Measurements from ENCODE around the gene ZMPSTE24.
"Not testable (repeated sequence)": the region's sequence is repeated elsewhere in the genome, so short reads cannot be mapped to it uniquely, and the experiment has no call there.

Gene ZMPSTE24

DNA sequence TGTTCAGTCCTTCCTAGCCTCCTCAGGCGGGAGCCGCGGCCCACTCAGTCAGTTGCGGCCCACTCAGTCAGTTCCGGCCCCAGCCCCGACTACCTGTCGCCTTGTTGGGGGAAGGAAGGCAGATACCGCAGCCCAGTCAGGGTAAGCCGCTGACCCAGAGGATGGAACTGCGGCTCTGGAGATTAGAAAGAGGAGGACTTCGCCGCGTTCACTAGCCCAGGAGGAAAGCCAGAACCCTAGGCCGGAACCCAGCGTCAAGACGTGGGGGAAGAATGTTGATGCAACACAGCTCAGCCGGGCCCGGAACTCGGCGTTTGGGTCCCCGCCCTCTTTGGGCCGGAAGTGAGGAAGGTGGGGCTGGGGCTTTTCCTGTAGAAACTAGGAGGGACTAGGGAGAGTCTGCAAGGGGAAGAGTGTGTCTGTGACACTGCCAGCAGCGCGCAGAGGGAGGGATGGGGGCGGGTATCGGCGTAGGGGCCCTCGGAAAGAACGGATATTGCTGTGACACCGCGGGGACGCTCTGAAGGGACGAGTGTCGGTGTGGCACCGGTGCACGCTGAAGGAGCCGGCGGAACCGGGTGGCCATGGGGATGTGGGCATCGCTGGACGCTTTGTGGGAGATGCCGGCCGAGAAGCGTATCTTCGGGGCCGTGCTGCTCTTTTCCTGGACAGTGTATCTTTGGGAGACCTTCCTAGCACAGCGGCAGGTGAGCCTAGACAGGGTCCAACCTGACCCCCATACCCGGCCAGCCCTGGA is at the start of gene ZMPSTE24:
Gene ZMPSTE24, plus strand, starts transcription at position 549 of the 757 bp plus-strand sequence. Its CDS starts 36 bp downstream, at position 585.
- DNase-seq = peak; percentile 96

DNA sequence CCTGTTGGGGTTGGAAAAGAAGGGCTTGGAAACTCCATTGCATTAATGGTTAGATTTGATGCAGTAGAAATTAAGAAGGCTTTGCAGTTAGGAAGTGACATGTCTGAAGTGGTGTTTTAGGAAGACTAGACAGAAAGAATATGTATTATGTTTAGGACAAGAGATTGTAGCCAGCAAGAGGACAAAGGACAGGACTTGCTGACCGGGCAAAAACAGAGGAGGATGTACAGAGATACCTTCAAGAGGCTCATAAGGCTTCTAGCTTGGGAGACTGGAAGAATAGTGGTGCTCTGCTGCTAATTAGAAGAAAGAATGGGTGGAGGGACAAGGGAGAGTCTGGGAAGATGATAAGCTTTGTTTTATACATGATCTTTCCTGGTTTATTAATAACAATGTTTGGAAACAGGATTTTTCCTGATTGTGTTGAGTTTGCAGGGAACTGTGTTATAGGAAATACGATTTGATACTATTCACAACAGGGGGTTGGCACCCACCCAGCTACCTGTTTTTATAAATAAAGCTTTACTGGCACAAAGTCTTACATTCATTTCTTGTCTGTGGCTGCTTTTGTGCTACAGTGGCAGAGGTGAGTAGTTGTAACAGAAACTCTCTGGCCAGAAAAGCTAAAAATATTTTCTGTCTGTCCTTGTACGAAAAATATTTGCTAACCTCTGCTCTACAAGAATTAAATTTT is 47.4 kb upstream of the ZMPSTE24 start:
- DNase-seq = no peak

- DNase-seq = no peak
Measured at GRCh38 chr1:40218333-40218732, 39.7 kb upstream of the ZMPSTE24 start.

DNA sequence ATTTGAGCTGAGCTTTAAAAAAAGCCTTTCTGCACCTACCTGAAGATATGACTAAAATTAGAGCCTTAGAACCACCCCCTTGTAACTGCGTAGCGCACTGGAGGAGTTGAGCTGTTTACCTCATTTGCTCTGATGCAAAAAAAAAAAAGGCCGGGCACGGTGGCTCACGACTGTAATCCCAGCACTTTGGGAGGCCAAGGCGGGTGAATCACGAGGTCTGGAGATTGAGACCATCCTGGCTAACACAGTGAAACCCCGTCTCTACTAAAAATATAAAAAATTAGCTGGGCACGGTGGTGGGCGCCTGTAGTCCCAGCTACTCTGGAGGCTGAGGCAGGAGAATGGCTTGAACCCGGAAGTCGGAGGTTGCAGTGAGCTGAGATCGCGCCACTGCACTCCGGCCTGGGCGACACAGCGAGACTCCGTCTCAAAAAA is 36.5 kb upstream of the ZMPSTE24 start:
- not testable (repeated sequence) for DNase-seq

DNA sequence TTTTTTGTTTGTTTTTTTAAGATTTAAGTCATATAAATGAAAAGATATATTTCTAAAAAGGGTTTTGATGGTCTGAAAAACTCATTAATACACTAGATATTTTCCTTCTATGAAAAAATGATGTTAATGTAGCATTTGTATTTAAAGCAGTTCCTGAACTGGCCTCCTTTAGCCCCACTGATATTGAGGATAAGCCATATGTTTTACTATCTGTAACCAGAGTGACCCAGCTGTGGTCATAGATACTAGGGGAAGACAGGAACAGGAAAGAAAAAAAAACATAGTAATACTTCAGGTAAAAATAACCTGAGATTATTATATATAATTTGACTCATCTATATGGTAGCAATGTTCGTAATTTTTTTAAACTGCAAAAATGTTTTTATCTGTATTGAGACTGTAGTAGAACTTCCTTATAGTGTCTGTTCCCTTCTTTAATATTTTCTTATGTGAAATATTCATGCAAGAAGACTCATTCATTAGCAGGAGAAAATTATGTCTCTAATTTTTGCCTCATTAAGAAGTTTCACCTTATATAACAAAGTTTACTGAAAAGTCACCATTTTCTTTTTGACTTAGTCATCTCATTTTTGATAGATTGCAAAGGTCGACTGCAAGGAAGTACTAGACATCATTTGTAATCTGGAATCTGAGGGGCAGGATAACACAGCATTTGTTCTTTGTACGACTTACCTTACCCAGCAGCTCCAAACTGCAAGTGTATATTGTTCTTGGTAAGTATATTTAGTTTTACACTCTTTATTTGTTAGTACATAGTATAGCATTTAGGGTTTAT is 35.9 kb upstream of the ZMPSTE24 start:
- DNase-seq = no peak

DNA sequence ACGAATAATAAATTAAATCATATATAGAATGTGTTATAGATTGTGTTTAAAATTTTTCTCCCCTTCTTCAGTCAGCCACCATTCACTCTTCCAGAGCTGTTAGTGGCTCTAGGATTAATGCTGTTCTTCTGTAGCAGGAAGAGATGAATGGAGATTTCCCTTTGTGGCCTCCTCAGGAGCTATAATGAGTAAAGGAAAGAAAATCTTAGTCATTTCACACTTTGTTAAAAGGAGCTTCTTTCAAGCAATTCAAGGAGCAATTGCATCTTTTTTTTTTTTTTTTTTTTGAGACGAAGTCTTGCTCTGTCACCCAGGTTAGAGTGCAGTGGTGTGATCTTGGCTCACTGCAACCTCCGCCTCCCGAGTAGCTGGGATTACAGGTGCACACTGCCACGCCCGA is 34.0 kb upstream of the ZMPSTE24 start:
- DNase-seq = no peak

DNA sequence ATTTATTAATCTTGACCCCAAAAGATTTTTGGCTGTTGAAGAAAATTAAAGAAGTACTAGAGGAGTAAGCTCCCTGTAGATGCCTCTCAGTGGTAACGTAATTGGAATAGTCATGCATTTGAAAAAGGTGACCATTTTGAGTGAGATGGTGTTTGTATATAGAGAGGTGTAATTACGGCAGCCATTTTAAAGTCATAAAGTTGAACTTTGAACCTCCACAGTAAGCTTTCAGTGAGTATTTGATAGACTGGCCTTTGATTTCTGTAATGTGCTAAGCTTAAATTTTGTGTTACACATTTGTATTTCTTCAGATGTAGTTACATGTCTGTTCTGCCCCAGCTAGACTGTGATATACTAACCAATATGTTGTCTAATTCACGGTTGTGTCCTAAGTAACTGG is 31.8 kb upstream of the ZMPSTE24 start:
- no peak for DNase-seq

- DNase-seq = peak; percentile 17
Measured at GRCh38 chr1:40232444-40232843, 25.6 kb upstream of the ZMPSTE24 start.

- no peak for DNase-seq
Measured at GRCh38 chr1:40239626-40240025, 18.4 kb upstream of the ZMPSTE24 start.

GRCh38 chr1:40240390-40240789 is 17.6 kb upstream of the ZMPSTE24 start:
- DNase-seq = no peak

DNA sequence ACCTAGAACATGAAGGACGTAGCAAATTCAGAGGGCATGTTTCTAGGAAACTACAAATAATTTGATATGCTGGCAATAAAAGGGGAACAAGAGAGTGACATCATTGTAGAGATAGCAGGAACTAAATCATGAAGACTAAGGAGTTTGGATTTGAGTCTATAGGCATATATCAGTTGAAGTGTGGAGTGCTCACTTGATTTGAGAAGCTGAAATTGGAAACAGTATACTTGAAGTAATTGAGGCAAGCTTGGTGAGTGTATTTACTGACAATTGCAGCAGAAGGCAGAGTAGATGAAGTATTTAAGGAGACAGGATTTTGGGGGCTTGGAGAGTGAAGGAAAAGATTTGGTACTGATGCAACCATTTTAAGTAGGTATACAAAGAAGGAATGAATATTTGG is 16.7 kb upstream of the ZMPSTE24 start:
- DNase-seq = peak; percentile 8

GRCh38 chr1:40243351-40243750 is 14.7 kb upstream of the ZMPSTE24 start:
- DNase-seq = no peak

- no peak for DNase-seq
Measured at GRCh38 chr1:40244138-40244744, 13.8 kb upstream of the ZMPSTE24 start.

GRCh38 chr1:40245686-40246085 is 12.3 kb upstream of the ZMPSTE24 start:
- DNase-seq = peak; percentile 28

DNA sequence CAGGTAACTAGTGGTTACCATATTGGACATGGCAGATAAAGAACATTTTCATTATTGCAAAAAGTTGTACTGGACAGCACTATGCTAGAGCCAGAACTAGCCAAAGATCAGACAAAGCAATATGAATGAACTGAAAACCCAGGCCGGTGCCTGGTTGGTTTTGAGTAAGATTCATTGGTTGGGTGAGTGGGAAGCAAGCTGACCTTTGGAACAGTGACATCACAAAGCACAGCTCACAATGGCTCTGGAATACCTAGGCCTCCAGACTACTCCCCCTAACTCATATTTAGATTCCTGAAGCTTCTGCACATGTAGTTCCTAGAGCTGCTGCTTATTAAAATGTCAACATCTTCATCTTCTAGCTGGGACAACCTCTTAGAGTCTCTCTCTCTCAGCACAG is 10.4 kb upstream of the ZMPSTE24 start, which contains the start of gene TMCO2:
Gene TMCO2, plus strand, starts transcription at position 283 of the 400 bp plus-strand sequence. Its CDS starts 57 bp downstream, at position 340.
- no peak for DNase-seq

DNA sequence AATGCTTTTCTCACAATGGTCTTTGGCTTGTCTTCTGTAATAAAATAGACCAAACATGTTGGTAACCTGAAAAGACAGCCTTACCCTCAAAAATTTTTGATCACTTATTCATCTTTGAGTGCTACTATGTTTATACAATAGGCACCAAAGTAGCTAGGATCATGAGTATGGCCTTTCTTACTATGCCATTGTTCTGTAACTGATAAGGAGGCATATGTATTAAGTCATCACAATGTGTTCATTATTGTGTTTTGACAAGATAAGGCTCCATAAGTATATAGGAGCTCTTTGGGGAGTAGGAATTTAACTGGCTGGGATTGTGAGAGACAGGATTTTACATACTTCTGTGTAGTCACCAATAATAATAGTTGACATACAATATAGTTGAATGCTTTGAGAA is 9.6 kb upstream of the ZMPSTE24 start:
- DNase-seq = no peak

- peak; percentile 69 for DNase-seq
Measured at GRCh38 chr1:40251456-40251855, 6.6 kb upstream of the ZMPSTE24 start.

- no peak for DNase-seq
Measured at GRCh38 chr1:40252601-40253000, 5.4 kb upstream of the ZMPSTE24 start.

DNA sequence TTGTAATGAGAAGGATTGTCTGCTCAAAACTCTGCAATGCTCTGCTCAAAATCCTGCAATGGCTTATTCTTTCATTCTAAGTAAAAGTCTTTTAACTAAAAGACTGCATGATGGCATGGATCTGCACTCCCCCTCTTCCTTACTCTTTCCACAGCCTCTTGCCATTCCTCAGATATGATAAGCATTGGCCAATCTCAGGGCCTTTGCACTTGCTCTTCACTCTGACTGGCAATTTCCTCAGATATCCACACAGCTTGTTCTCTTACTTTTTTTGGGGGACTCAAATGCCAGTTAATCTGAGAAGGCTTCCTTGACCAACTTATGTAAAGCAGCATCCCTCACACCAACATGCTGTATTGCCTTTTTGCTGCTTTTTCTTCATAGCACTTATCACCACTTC is 2.8 kb upstream of the ZMPSTE24 start:
- no peak for DNase-seq

- DNase-seq = no peak
Measured at GRCh38 chr1:40256401-40257084, 1.5 kb upstream of the ZMPSTE24 start.

GRCh38 chr1:40257313-40257687 is 736 bp upstream of the ZMPSTE24 start:
- DNase-seq = no peak

- DNase-seq = peak; percentile 25
Measured at GRCh38 chr1:40258445-40258769, 371 bp downstream of the ZMPSTE24 start.

DNA sequence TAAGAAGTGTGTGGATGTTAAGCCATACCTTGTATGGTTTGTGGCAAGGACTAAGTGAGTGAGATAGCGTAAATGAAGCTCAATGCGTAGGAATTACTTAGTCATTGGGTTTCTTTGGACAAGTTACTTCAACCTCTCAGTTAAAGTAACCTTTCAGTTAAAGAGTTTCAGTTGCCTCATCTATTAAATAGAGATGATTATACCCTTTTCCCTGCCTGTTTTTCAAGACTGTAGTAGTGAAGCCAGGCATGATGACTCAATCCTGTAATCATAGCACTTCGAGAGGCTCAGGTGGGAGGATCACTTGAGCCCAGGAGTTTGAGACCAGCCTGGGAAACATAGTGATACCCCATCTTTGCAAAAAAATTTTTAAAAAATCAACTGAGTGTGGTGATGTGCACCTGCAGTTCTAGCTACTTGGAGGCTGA is 6.3 kb downstream of the ZMPSTE24 start:
- no peak for DNase-seq
